Muscle layer of colon (tissue), 2 donors: Measurements from ENCODE around the gene TACC3.

ENCODE experiments used
- H3K27ac ChIP-seq: one replicate; pipeline ENCODE4 v1.7.0; 2013; ENCODE audit warnings: low read depth, mild to moderate bottlenecking, low read length, moderate library complexity
- H3K27me3 ChIP-seq, 2 donors: one replicate each; pipeline ENCODE4 v1.7.0; 2013; ENCODE audit warnings: low read length in 2 of 2, mild to moderate bottlenecking in 2 of 2; ENCODE audit not compliant: insufficient read depth in 2 of 2, control insufficient read depth in 1 of 2
- H3K36me3 ChIP-seq: one replicate; pipeline ENCODE4 v1.7.0; 2013; ENCODE audit warnings: mild to moderate bottlenecking, low read length; ENCODE audit not compliant: insufficient read depth
- H3K4me1 ChIP-seq: one replicate; pipeline ENCODE4 v1.7.0; 2013; ENCODE audit warnings: mild to moderate bottlenecking, low read length; ENCODE audit not compliant: insufficient read depth
- H3K4me3 ChIP-seq, 2 donors: one replicate each; pipeline ENCODE4 v1.7.0; 2013; ENCODE audit warnings: low read length in 2 of 2, low read depth in 1 of 2, mild to moderate bottlenecking in 1 of 2, moderate library complexity in 1 of 2
- H3K9ac ChIP-seq: one replicate; pipeline ENCODE4 v1.7.0; 2013; ENCODE audit warnings: low read length
- H3K9me3 ChIP-seq: one replicate; pipeline ENCODE4 v1.7.0; 2013; ENCODE audit warnings: mild to moderate bottlenecking, low read length
- donor health status: abdominal sarcoma.
- donor health status: Adenocarcinoma of cecum.

TACC3 gene

DNA sequence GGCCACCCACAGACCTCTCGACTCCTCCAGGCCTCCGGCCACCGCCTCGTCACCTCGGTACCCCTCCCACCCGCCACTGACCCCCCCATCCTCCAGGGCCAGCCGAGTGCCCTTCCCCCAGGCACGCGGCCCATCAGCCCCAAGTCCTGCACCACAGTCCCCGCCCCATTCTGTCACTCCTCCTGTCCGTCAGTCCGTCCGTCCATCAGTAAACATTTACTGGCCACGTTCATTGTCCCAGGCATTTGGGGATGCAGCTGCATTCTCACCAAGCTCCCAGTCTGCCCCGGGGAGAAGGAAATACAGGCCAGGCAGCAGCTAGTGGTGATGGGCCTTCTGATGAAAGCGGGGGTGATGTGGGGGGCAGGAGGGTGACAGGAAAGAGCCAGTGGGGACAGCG, 36.5 kb downstream of the TACC3 start:
- Histone ChIP-seq H3K4me3 (no peak overlapping the region), H3K27ac (no peak overlapping the region), H3K27me3 (peaks cover 0 to 4% of the 10 kb centered on the region in 2 donors), H3K9me3 (no peaks in the 10 kb centered on the region), H3K36me3 (no peaks in the 10 kb centered on the region), H3K9ac (no peak overlapping the region), H3K4me1 (no peaks in the 10 kb centered on the region)

- H3K36me3 ChIP-seq = no peaks in the 10 kb centered on the region
- H3K4me3 ChIP-seq = no peak overlapping the region
- no peak overlapping the region for H3K9ac ChIP-seq
- H3K4me1 ChIP-seq = no peaks in the 10 kb centered on the region
- H3K27me3 ChIP-seq = peaks cover 0 to 4% of the 10 kb centered on the region in 2 donors
- no peak overlapping the region for H3K27ac ChIP-seq
- H3K9me3 ChIP-seq = no peaks in the 10 kb centered on the region
These were observed 37.2 kb downstream of the TACC3 start for GRCh38 chr4:1758306-1759121.

DNA sequence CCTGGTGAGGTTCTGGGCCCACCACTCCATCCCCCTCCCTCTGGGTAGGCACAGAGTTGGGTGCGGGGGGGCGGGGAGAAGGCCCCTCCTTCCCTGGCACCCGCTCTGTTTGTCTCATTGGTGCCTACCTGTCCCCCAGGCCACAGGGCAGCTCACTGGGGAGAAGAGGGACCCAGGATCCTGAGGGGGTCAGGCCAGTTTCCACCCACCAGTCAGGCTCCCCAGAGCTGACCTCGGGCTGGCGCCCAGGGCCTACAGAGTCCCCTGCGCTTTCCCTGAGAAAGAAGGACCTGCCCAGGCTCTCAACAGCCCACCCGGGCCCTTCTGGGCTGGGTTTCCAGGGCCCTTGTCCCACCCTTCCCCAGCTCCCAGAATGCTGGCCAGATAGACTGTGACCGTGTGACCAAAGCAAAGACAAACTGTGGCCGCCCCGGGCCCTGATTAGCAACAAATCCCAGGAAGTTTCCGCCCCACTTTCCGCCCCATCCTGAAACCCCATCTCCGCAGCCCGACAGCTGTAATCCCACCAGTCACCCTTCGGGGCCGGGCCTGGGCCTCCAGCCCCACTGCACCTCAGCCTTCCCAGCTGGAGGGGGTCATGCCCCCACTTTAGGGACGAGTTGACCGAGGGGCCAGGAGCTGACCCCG, 38.0 kb downstream of the TACC3 start:
- H3K9me3 ChIP-seq = no peaks in the 10 kb centered on the region
- no peak overlapping the region for H3K9ac ChIP-seq
- no peak overlapping the region for H3K4me3 ChIP-seq
- no peak overlapping the region for H3K27ac ChIP-seq
- H3K4me1 ChIP-seq = peaks cover 7% of the 10 kb centered on the region
- no peaks in the 10 kb centered on the region for H3K36me3 ChIP-seq
- peaks cover 0 to 4% of the 10 kb centered on the region in 2 donors for H3K27me3 ChIP-seq

GRCh38 chr4:1759818-1760223, 38.5 kb downstream of the TACC3 start:
- H3K9ac ChIP-seq = no peak overlapping the region

GRCh38 chr4:1760521-1761071, 39.3 kb downstream of the TACC3 start:
- Histone ChIP-seq H3K27me3 (peaks cover 0 to 4% of the 10 kb centered on the region in 2 donors), H3K27ac (no peak overlapping the region), H3K4me1 (peaks cover 8% of the 10 kb centered on the region), H3K36me3 (no peaks in the 10 kb centered on the region), H3K9me3 (no peaks in the 10 kb centered on the region), H3K4me3 (no peak overlapping the region), H3K9ac (no peak overlapping the region)

More at GRCh38 chr4:1759818-1760223, 38.5 kb downstream of the TACC3 start:
- peaks cover 8% of the 10 kb centered on the region for H3K4me1 ChIP-seq
- no peaks in the 10 kb centered on the region for H3K36me3 ChIP-seq
- H3K9me3 ChIP-seq = no peaks in the 10 kb centered on the region
- peaks cover 0 to 4% of the 10 kb centered on the region in 2 donors for H3K27me3 ChIP-seq
- no peak overlapping the region for H3K27ac ChIP-seq
- no peak overlapping the region for H3K4me3 ChIP-seq

DNA sequence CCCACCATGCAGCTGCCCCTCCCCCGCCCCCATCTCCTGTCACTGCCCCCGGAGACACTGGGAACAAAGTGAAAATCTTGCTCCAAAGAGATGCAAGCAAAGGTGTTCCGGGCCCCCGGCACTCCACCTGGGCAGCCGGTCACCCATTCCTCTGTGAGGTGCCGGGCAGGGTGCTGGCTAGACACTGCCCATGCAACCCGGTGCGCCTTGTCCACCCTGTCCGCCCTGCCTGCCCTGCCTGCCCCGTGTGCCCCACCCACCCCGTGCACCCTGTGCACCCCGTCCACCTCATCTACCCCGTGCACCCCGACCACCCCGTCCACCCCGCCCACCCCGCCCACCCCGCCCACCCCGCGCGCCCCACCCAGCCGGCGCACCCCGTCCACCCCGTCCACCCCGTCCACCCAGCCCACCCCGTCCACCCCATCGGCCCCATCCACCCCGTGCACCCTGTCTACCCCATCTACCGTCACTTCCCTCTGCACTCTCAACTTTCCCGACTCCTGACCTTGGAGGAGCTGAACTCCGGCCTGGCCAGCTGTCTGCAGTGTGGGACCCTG, 39.9 kb downstream of the TACC3 start:
- Histone ChIP-seq H3K9ac (no peak overlapping the region), H3K36me3 (no peaks in the 10 kb centered on the region), H3K4me1 (peaks cover 8% of the 10 kb centered on the region), H3K9me3 (no peaks in the 10 kb centered on the region), H3K27ac (no peak overlapping the region), H3K27me3 (peaks cover 0 to 6% of the 10 kb centered on the region in 2 donors), H3K4me3 (no peak overlapping the region)

GRCh38 chr4:1762264-1763010, 41.1 kb downstream of the TACC3 start:
- Histone ChIP-seq H3K4me1 (peaks cover 8% of the 10 kb centered on the region), H3K9me3 (no peaks in the 10 kb centered on the region), H3K27ac (no peak overlapping the region), H3K36me3 (no peaks in the 10 kb centered on the region), H3K4me3 (no peak overlapping the region), H3K9ac (no peak overlapping the region), H3K27me3 (peaks cover 0 to 11% of the 10 kb centered on the region in 2 donors)

- Histone ChIP-seq H3K9ac (no peak overlapping the region), H3K4me1 (peaks cover 8% of the 10 kb centered on the region), H3K9me3 (no peaks in the 10 kb centered on the region), H3K4me3 (no peak overlapping the region), H3K36me3 (no peaks in the 10 kb centered on the region), H3K27ac (no peak overlapping the region), H3K27me3 (peaks cover 2 to 14% of the 10 kb centered on the region in 2 donors)
These were observed 41.8 kb downstream of the TACC3 start for GRCh38 chr4:1763070-1763549.

DNA sequence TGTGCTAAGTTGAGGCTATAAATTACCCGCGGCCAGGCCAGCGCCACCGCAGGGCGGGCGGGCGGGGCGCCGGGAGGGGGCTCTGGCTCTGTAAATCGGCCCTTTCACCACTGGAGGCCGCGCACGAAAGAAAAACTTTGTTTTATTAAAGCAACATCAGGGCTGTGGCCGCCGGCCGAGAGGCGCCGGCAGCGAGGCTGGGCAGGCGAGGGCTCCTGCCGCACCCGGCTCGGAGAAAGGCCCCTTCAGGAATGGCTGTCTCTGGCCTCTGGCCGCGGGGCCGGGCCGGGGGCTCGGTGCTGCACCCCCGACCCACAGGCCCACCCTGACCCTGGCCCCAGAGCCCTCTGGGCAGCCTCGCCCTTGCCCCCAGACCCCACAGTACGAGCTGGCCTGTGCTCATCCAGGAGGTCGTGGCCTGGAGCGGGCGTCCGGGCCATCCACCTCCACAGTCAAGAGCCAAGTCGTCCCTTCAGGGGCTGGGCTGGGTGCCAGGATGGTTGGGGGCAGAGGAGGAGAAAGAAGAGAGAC, 42.3 kb downstream of the TACC3 start:
- Histone ChIP-seq H3K4me1 (peaks cover 8% of the 10 kb centered on the region), H3K4me3 (no peak overlapping the region), H3K36me3 (no peaks in the 10 kb centered on the region), H3K27me3 (peaks cover 4 to 19% of the 10 kb centered on the region in 2 donors), H3K9ac (no peak overlapping the region), H3K9me3 (no peaks in the 10 kb centered on the region), H3K27ac (no peak overlapping the region)

DNA sequence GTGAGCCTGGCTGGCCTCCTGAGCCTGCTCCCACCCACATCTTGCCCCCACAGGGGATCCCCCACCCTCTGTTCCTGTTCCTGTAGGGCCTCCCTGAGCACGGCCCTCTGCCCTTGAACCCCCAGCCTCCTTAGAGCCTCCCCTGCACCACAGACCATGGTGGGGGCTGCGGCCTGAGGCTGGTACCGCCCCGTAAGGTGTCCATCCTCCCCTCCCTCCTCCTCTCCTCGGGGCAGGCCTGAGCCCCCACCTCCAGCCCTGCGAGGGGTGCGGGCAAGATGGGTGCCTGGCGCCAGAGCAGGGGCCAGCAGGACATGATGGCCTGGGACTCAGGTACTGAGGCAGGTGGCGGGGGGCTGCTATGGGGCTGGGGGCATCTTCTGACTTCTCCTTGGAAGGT, 43.3 kb downstream of the TACC3 start:
- Histone ChIP-seq H3K4me3 (no peak overlapping the region), H3K9ac (no peak overlapping the region), H3K36me3 (no peaks in the 10 kb centered on the region), H3K27ac (no peak overlapping the region), H3K4me1 (peaks cover 8% of the 10 kb centered on the region), H3K9me3 (no peaks in the 10 kb centered on the region), H3K27me3 (peaks cover 4 to 27% of the 10 kb centered on the region in 2 donors)
